Astrocyte of the spinal cord (primary cell): ENCODE results near the gene COX15.
A peak's percentile ranks its signal among the peaks of the same experiment; 100 is the strongest.
"Not testable (repeated sequence)": the region's sequence is repeated elsewhere in the genome, so short reads cannot be mapped to it uniquely, and the experiment has no call there.

ENCODE experiments used
- DNase-seq: peaks from one replicate; pipeline ENCODE4 v3.0.0; 2011; ENCODE audit warnings: low read depth, low spot score
- H3K4me3 ChIP-seq: 2 replicates; pipeline ENCODE4 v1.5.1; 2011; ENCODE audit warnings: low read depth, mild to moderate bottlenecking, low read length, moderate library complexity
- CTCF ChIP-seq: IDR thresholded peaks from 2 replicates; pipeline ENCODE4 v1.5.1; 2012; ENCODE audit warnings: low read depth, mild to moderate bottlenecking, low read length, inconsistent platforms
- in situ Hi-C: cut with HindIII; loops from 2 replicates; pipeline ENCODE4 v1.10.0; 2017; ENCODE audit warnings: low sequenced_read_pairs

COX15 gene

DNA sequence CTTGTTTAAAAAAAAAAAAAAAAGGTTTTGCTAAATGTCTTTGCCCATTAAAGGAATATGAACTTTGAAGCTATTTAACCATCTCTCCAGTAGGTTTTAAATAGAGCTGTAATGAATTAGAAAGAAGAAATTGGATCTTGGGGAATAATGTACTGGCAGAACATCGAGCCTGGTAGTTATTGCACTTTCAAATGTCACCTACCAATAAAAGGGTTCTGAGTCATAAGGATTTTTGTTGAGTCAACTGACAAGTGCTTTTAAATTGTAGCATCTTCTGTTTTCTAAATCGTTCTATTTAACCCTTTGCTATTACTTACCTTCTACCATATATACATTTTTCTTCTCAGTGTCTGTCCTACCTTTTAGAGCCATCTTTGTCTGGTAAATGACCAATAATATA lies 10.8 kb upstream of the COX15 start:
- no peak for TF ChIP-seq CTCF

GRCh38 chr10:99742254-99742653 lies 10.3 kb upstream of the COX15 start:
- in situ Hi-C loops = no loop called here
- TF ChIP-seq CTCF = no peak
- no peak overlapping the region for H3K4me3 ChIP-seq
- no peak for DNase-seq

More for the DNA sequence above, 10.8 kb upstream of the COX15 start:
- H3K4me3 ChIP-seq = no peak overlapping the region
- in situ Hi-C loops = no loop called here
- peak; percentile 9 for DNase-seq

GRCh38 chr10:99740933-99741559 lies 9.1 kb upstream of the COX15 start:
- no peak overlapping the region for H3K4me3 ChIP-seq
- in situ Hi-C loops = no loop called here
- no peak for DNase-seq
- TF ChIP-seq CTCF = no peak

- in situ Hi-C loops = no loop called here
- TF ChIP-seq CTCF = no peak
- no peak overlapping the region for H3K4me3 ChIP-seq
- DNase-seq = no peak
Observed at GRCh38 chr10:99740260-99740659, 8.3 kb upstream of the COX15 start.

- DNase-seq, in situ Hi-C loops: not testable (repeated sequence)
Observed at GRCh38 chr10:99734111-99734510, 2.2 kb upstream of the COX15 start.

GRCh38 chr10:99733366-99733765 lies 1.4 kb upstream of the COX15 start:
- in situ Hi-C loops = no loop called here
- no peak for TF ChIP-seq CTCF
- DNase-seq = no peak
- no peak overlapping the region for H3K4me3 ChIP-seq

More at GRCh38 chr10:99734111-99734510, 2.2 kb upstream of the COX15 start:
- H3K4me3 ChIP-seq = not testable (repeated sequence)

DNA sequence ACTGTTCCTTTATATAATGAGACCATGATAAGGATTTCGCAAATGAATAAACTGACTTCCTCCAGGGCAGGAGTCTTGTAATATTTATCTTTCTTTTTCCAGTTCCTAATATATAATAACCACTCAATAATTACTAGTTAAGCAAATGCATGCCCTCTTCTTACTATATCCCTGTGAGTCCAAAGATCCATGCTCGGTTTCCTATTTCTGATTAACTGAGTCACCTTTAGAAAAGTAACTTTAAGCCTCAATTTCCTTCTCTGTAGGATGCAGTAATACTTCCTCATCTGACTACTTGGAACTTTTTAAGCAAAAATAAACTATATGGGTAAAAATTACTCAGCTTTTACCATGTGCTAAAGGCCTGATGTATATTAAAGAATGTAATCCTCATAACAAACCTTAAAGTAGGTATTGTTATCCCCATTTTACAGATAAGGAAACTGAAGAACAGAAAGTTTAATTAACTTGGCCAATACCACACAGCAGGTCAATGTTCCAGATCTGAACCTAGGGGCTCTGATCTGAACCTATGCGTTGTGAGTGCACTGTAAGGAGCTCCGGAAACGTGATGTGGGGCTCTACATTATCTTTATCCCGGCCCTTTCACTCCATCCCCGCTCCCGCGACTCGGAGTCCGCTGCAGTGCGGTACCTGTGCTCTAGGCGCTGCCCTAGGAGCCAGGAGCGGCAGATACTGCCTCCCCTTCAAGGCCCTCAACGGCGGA lies 458 bp downstream of the COX15 start:
- no peak for TF ChIP-seq CTCF
- DNase-seq = no peak
- in situ Hi-C loops = no loop called here
- H3K4me3 ChIP-seq = peak overlapping the region; percentile 84
